Cardiac septum (tissue), 1 donor: ENCODE results near the gene CEP128. TPM values are rescaled to one million over a fixed set of nuclear protein-coding genes. Genes with fewer than 3 reads are reported as not detected.
"Not testable (repeated sequence)": the region's sequence is repeated elsewhere in the genome, so short reads cannot be mapped to it uniquely, and the experiment has no call there.

ENCODE experiments used
- DNase-seq: peaks from one replicate; pipeline ENCODE4 v3.0.0-alpha.2; 2020; ENCODE audit warnings: low spot score
- intact Hi-C: fragments of 100-400 bp; cut with DNase I; formaldehyde crosslinking; loops from one replicate; pipeline ENCODE4 v1.14.0; 2022
- total RNA-seq: library from RNA; stranded (reverse); fragmentation: NEBNext Ultra II Directional; extraction: Animal tissue kit (Norgen Biotek cat#: 25700); gene quantifications from one replicate; pipeline ENCODE4 v1.2.1, GENCODE V29; 2021
- donor health status: DM: no; HTN: no; CAD: no.

Gene CEP128
- total RNA-seq, 1 donor from 2014 or later: 3.0 TPM

GRCh38 chr14:80955416-80955941 lies 13.9 kb upstream of the CEP128 start, which contains the start of gene TSHR:
TSS of gene TSHR (plus strand) at chr14:80955621. CDS start at chr14:80955681, 60 bp downstream.
- intact Hi-C loops: loop anchor here (10.0 kb wide), 1 partner anchor 219 kb away; no protein-coding TSS in a partner anchor
- no peak for DNase-seq

GRCh38 chr14:80954687-80955299 lies 13.3 kb upstream of the CEP128 start:
- intact Hi-C loops: loop anchor here (1.0 to 10.0 kb wide), 2 partner anchors 33 to 220 kb away; no protein-coding TSS in a partner anchor
- DNase-seq: peak; percentile 91

- not testable (repeated sequence) for DNase-seq
- intact Hi-C loops: loop anchor here (10.0 kb wide), 1 partner anchor 222 kb away; no protein-coding TSS in a partner anchor
Observed at GRCh38 chr14:80953211-80953610, 11.7 kb upstream of the CEP128 start.

DNA sequence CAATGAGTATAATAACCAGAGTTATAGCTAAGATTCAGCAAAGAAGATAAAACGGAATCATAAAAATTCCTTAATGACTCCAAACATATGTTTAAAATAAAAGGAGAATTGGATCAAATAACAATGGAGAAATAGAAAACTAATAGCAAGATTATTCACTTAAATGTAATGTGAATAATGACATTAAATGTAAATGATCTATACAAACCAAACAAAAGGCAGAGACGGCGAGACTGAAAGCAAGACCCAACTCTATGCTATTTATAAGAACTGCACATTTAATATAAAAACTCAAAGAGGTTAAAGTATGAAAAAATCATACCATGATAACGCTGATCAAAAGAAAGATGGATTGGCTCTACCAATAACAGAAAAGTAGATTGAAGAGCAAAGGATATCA lies 10.0 kb upstream of the CEP128 start:
- intact Hi-C loops: loop anchor here (10.0 kb wide), 1 partner anchor 223 kb away; no protein-coding TSS in a partner anchor

GRCh38 chr14:80948291-80948690 lies 6.8 kb upstream of the CEP128 start:
- intact Hi-C loops: no loop called here
- DNase-seq: no peak

More for the DNA sequence above, 10.0 kb upstream of the CEP128 start:
- no peak for DNase-seq

GRCh38 chr14:80946797-80947196 lies 5.3 kb upstream of the CEP128 start:
- DNase-seq: no peak
- intact Hi-C loops: no loop called here

GRCh38 chr14:80946187-80946586 lies 4.6 kb upstream of the CEP128 start:
- no peak for DNase-seq
- intact Hi-C loops: no loop called here

- intact Hi-C loops: no loop called here
- DNase-seq: no peak
Observed at GRCh38 chr14:80944861-80945617, 3.5 kb upstream of the CEP128 start.

DNA sequence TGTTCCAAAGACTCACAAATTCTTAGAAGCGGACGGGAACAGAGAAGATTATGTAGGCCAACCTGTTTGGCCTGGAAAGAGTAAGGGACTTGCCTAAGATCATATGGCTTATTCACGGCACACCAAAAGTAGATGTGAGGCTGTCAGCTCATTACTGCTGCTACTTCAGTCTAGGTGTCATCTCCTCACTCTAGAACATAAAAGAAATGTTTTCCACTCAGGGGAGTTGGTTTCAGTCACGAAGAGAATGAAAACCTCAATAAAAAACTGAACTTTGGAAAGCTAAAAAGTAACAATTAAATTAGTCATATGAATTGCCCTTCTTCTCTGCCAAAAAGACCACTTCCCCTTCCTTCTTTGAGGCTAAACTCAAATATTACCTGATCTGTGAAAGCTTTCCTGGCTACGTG lies 658 bp upstream of the CEP128 start:
- intact Hi-C loops: no loop called here
- no peak for DNase-seq

DNA sequence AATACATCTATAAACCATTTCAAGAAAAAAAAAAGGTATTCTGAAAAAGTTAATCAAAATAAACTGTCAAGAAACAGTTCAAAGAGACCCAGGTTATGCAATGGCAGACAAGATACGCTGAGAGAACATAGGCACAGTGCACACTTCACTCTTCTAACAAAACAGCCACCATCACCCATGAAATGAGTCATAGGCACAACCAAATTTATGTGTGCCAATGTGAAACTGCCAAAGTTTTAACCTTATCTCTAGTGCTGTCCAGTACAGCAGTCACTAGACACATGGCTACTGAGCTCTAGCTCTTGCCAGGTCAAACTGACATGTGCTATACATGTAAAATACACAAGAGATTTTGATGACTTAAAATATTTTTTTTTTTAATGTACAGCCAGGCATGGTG lies 1.4 kb downstream of the CEP128 start:
- intact Hi-C loops: no loop called here
- no peak for DNase-seq

GRCh38 chr14:80933686-80934085 lies 7.9 kb downstream of the CEP128 start:
- intact Hi-C loops: no loop called here
- no peak for DNase-seq

GRCh38 chr14:80933282-80933681 lies 8.3 kb downstream of the CEP128 start:
- intact Hi-C loops: no loop called here
- DNase-seq: no peak

- intact Hi-C loops: no loop called here
- DNase-seq: no peak
Observed at GRCh38 chr14:80930836-80931389, 10.6 kb downstream of the CEP128 start.

GRCh38 chr14:80930095-80930494 lies 11.4 kb downstream of the CEP128 start:
- no peak for DNase-seq
- intact Hi-C loops: no loop called here

GRCh38 chr14:80927083-80927989 lies 14.2 kb downstream of the CEP128 start:
- no peak for DNase-seq
- intact Hi-C loops: no loop called here

DNA sequence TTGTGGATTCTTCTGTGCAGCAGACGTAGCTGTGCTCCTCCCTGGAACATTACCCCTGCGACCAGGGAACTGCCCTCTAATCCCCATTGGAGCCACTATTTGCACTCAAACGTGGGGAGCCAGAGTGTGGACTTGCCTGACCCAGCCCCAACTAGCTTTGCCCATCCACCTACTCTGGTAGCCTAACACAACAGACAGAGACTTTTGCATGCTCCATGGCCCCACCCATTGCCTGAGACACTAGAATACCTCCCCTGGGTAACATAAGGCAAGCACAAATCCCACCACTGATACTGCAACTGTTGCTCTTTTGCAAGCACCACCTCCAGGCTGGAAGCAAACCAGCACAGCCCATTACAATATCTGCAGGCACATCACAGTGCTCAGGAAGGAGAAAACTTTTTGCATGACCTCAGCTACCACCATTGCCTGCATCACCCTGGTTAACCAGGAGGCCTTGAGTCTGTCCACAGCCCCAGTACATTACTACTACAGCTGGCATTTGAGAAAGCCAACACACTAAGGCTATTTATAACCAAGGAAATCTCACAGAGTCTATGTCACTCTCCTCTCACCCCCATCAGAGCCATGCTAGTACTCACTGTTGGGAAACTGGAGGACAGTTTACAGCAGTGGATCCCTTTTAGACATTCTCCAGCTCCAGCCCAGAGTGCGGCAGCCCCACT lies 15.0 kb downstream of the CEP128 start:
- intact Hi-C loops: no loop called here
- DNase-seq: no peak

GRCh38 chr14:80924365-80925103 lies 17.0 kb downstream of the CEP128 start:
- DNase-seq: no peak
- intact Hi-C loops: no loop called here

- intact Hi-C loops: no loop called here
- DNase-seq: no peak
Observed at GRCh38 chr14:80923368-80923767, 18.2 kb downstream of the CEP128 start.
